HG03280 (cell line): Measurements from ENCODE around the gene CHI3L1.

Experiments
- ATAC-seq: cut with Tn5 transposase; IDR thresholded peaks from one replicate; pipeline ENCODE4 v1.9.1; 2021; ENCODE audit warnings: mild to moderate bottlenecking, moderate library complexity; ENCODE audit not compliant: unreplicated experiment

CHI3L1 gene

GRCh38 chr1:203169770-203170520 is 16.6 kb downstream of the CHI3L1 start:
- ATAC-seq: no peak

- ATAC-seq: no peak
Observed at GRCh38 chr1:203168991-203169390, 17.5 kb downstream of the CHI3L1 start.

- ATAC-seq: no peak
Observed at GRCh38 chr1:203168256-203168786, 18.2 kb downstream of the CHI3L1 start.

- ATAC-seq: no peak
Observed at GRCh38 chr1:203167913-203168200, 18.6 kb downstream of the CHI3L1 start.

- no peak for ATAC-seq
Observed at GRCh38 chr1:203167026-203167912, 19.2 kb downstream of the CHI3L1 start.

GRCh38 chr1:203166192-203166940 is 20.1 kb downstream of the CHI3L1 start:
- no peak for ATAC-seq

GRCh38 chr1:203165800-203166161 is 20.7 kb downstream of the CHI3L1 start:
- no peak for ATAC-seq

- ATAC-seq: no peak
Observed at GRCh38 chr1:203165101-203165799, 21.3 kb downstream of the CHI3L1 start.

GRCh38 chr1:203163891-203164635 is 22.4 kb downstream of the CHI3L1 start:
- ATAC-seq: no peak

GRCh38 chr1:203162403-203162802 is 24.1 kb downstream of the CHI3L1 start:
- no peak for ATAC-seq

GRCh38 chr1:203161703-203162102 is 24.8 kb downstream of the CHI3L1 start:
- ATAC-seq: no peak

- no peak for ATAC-seq
Observed at GRCh38 chr1:203161175-203161574, 25.3 kb downstream of the CHI3L1 start.

GRCh38 chr1:203159844-203160243 is 26.7 kb downstream of the CHI3L1 start:
- no peak for ATAC-seq

- no peak for ATAC-seq
Observed at GRCh38 chr1:203158960-203159665, 27.4 kb downstream of the CHI3L1 start.

- no peak for ATAC-seq
Observed at GRCh38 chr1:203158423-203158822, 28.1 kb downstream of the CHI3L1 start.

- no peak for ATAC-seq
Observed at GRCh38 chr1:203156280-203156679, 30.2 kb downstream of the CHI3L1 start.

- ATAC-seq: no peak
Observed at GRCh38 chr1:203153989-203154821, 32.3 kb downstream of the CHI3L1 start.
